ENCODE results near the gene RARB.

Gene RARB

GRCh38 chr3:25503898-25504301, 75.8 kb downstream of the RARB start:
- no peak overlapping the region for H3K4me3 ChIP-seq (ENCODE audit: low read length in 2 of 2)
- H3K27ac ChIP-seq (ENCODE audit: low read length) = no peak overlapping the region
- peaks cover 10% of the 10 kb centered on the region for H3K4me1 ChIP-seq (ENCODE audit: control insufficient read depth, insufficient read depth, low read length)
- H3K36me3 ChIP-seq (ENCODE audit: control insufficient read depth in 2 of 2, insufficient read depth in 2 of 2, low read length in 2 of 2) = peaks cover 6 to 7% of the 10 kb centered on the region in 2 donors
- H3K27me3 ChIP-seq (ENCODE audit: control insufficient read depth in 1 of 2, insufficient read depth in 2 of 2, low read length in 2 of 2) = no peaks in the 10 kb centered on the region
- H3K9me3 ChIP-seq (ENCODE audit: control insufficient read depth in 2 of 2, low read length in 2 of 2) = no peaks in the 10 kb centered on the region
- no peak overlapping the region for H3K9ac ChIP-seq (ENCODE audit: low read length in 2 of 2)

GRCh38 chr3:25505581-25505980, 77.5 kb downstream of the RARB start:
- Histone ChIP-seq H3K27me3 (ENCODE audit: control insufficient read depth in 1 of 2, insufficient read depth in 2 of 2, low read length in 2 of 2) (no peaks in the 10 kb centered on the region), H3K9ac (ENCODE audit: low read length in 2 of 2) (no peak overlapping the region), H3K36me3 (ENCODE audit: control insufficient read depth in 2 of 2, insufficient read depth in 2 of 2, low read length in 2 of 2) (peaks cover 6 to 7% of the 10 kb centered on the region in 2 donors), H3K4me1 (ENCODE audit: control insufficient read depth, insufficient read depth, low read length) (peaks cover 22% of the 10 kb centered on the region), H3K4me3 (ENCODE audit: low read length in 2 of 2) (no peak overlapping the region), H3K27ac (ENCODE audit: low read length) (no peak overlapping the region), H3K9me3 (ENCODE audit: control insufficient read depth in 2 of 2, low read length in 2 of 2) (no peaks in the 10 kb centered on the region)

DNA sequence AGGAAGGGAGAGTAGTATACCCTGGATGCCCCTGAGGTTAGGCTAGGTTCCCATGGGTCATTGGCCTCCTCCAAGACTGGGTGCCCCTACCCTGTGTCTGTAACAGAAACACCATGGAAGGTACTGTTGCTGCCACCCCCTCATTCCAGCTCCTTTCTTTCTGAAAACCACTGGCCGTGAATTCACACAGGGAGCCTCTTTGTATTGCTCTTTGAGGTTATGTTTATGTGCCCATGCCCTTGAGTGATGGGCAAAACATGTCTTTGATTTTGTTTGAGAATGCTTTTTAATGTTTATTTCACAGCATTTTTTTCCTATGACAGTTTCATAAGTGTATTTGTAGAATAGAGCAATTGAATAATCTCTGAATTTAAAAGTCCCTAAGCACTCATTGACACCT, 79.7 kb downstream of the RARB start:
- H3K27me3 ChIP-seq (ENCODE audit: control insufficient read depth in 1 of 2, insufficient read depth in 2 of 2, low read length in 2 of 2) = no peaks in the 10 kb centered on the region
- H3K4me1 ChIP-seq (ENCODE audit: control insufficient read depth, insufficient read depth, low read length) = peaks cover 22% of the 10 kb centered on the region
- no peak overlapping the region for H3K27ac ChIP-seq (ENCODE audit: low read length)
- no peak overlapping the region for H3K9ac ChIP-seq (ENCODE audit: low read length in 2 of 2)
- no peak overlapping the region for H3K4me3 ChIP-seq (ENCODE audit: low read length in 2 of 2)
- no peaks in the 10 kb centered on the region for H3K9me3 ChIP-seq (ENCODE audit: control insufficient read depth in 2 of 2, low read length in 2 of 2)
- H3K36me3 ChIP-seq (ENCODE audit: control insufficient read depth in 2 of 2, insufficient read depth in 2 of 2, low read length in 2 of 2) = peaks cover 0 to under 1% of the 10 kb centered on the region in 2 donors

DNA sequence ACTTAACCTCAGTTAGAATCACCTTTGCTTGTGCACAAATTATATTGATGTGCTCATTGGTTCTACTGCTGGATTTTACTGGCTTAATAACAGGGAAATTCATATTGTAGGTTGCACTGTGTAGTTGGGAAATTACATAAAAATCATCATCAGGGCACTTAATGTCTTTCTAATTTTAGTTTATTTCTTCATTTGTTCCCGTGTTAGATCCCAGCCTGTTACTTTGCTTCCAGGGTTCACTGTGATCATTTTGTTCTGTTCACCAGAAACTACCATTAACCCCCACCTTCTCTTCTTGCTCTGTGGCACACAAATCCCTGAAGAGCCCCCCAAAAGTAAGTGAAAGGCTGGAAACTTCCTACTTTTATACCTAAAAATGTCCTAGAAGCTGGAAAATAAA, 80.4 kb downstream of the RARB start:
- no peaks in the 10 kb centered on the region for H3K36me3 ChIP-seq (ENCODE audit: control insufficient read depth in 2 of 2, insufficient read depth in 2 of 2, low read length in 2 of 2)
- H3K9me3 ChIP-seq (ENCODE audit: control insufficient read depth in 2 of 2, low read length in 2 of 2) = no peaks in the 10 kb centered on the region
- H3K4me1 ChIP-seq (ENCODE audit: control insufficient read depth, insufficient read depth, low read length) = peaks cover 22% of the 10 kb centered on the region
- H3K4me3 ChIP-seq (ENCODE audit: low read length in 2 of 2) = no peak overlapping the region
- H3K27ac ChIP-seq (ENCODE audit: low read length) = no peak overlapping the region
- H3K9ac ChIP-seq (ENCODE audit: low read length in 2 of 2) = no peak overlapping the region
- no peaks in the 10 kb centered on the region for H3K27me3 ChIP-seq (ENCODE audit: control insufficient read depth in 1 of 2, insufficient read depth in 2 of 2, low read length in 2 of 2)

- no peak overlapping the region for H3K27ac ChIP-seq (ENCODE audit: low read length)
- H3K9ac ChIP-seq (ENCODE audit: low read length in 2 of 2) = no peak overlapping the region
- no peaks in the 10 kb centered on the region for H3K27me3 ChIP-seq (ENCODE audit: control insufficient read depth in 1 of 2, insufficient read depth in 2 of 2, low read length in 2 of 2)
- H3K36me3 ChIP-seq (ENCODE audit: control insufficient read depth in 2 of 2, insufficient read depth in 2 of 2, low read length in 2 of 2) = no peaks in the 10 kb centered on the region
- no peaks in the 10 kb centered on the region for H3K9me3 ChIP-seq (ENCODE audit: control insufficient read depth in 2 of 2, low read length in 2 of 2)
- H3K4me1 ChIP-seq (ENCODE audit: control insufficient read depth, insufficient read depth, low read length) = peaks cover 26% of the 10 kb centered on the region
- no peak overlapping the region for H3K4me3 ChIP-seq (ENCODE audit: low read length in 2 of 2)
Observed at GRCh38 chr3:25508901-25509300, 80.8 kb downstream of the RARB start.

DNA sequence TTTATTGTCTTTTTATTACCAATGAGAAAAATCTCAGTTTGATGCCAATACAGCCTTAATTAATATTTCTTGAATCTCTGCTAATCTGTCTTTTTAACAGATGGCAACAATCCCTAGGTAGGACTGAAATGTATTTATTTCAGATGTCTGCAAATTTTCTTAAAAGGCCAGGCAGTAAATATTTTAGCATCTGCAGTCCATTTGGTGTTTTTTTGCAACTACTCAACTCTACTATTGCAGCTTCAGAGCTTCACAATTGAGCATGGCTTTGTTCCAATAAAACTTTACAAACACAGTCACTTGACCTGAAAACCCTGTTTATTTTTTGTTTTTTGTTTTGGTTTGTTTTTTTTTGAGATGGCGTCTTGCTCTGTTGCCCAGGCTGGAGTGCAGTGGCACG, 82.7 kb downstream of the RARB start:
- Histone ChIP-seq H3K27ac (ENCODE audit: low read length) (no peak overlapping the region), H3K4me1 (ENCODE audit: control insufficient read depth, insufficient read depth, low read length) (peaks cover 28% of the 10 kb centered on the region), H3K4me3 (ENCODE audit: low read length in 2 of 2) (no peak overlapping the region), H3K27me3 (ENCODE audit: control insufficient read depth in 1 of 2, insufficient read depth in 2 of 2, low read length in 2 of 2) (no peaks in the 10 kb centered on the region), H3K36me3 (ENCODE audit: control insufficient read depth in 2 of 2, insufficient read depth in 2 of 2, low read length in 2 of 2) (no peaks in the 10 kb centered on the region), H3K9me3 (ENCODE audit: control insufficient read depth in 2 of 2, low read length in 2 of 2) (no peaks in the 10 kb centered on the region), H3K9ac (ENCODE audit: low read length in 2 of 2) (no peak overlapping the region)

GRCh38 chr3:25511972-25512721, 84.1 kb downstream of the RARB start:
- Histone ChIP-seq H3K27ac (ENCODE audit: low read length) (no peak overlapping the region), H3K9ac (ENCODE audit: low read length in 2 of 2) (no peak overlapping the region), H3K4me1 (ENCODE audit: control insufficient read depth, insufficient read depth, low read length) (peaks cover 28% of the 10 kb centered on the region), H3K36me3 (ENCODE audit: control insufficient read depth in 2 of 2, insufficient read depth in 2 of 2, low read length in 2 of 2) (no peaks in the 10 kb centered on the region), H3K27me3 (ENCODE audit: control insufficient read depth in 1 of 2, insufficient read depth in 2 of 2, low read length in 2 of 2) (no peaks in the 10 kb centered on the region), H3K4me3 (ENCODE audit: low read length in 2 of 2) (no peak overlapping the region), H3K9me3 (ENCODE audit: control insufficient read depth in 2 of 2, low read length in 2 of 2) (no peaks in the 10 kb centered on the region)

GRCh38 chr3:25513642-25514266, 85.7 kb downstream of the RARB start:
- peaks cover 19% of the 10 kb centered on the region for H3K4me1 ChIP-seq (ENCODE audit: control insufficient read depth, insufficient read depth, low read length)
- no peaks in the 10 kb centered on the region for H3K9me3 ChIP-seq (ENCODE audit: control insufficient read depth in 2 of 2, low read length in 2 of 2)
- no peaks in the 10 kb centered on the region for H3K36me3 ChIP-seq (ENCODE audit: control insufficient read depth in 2 of 2, insufficient read depth in 2 of 2, low read length in 2 of 2)
- no peak overlapping the region for H3K27ac ChIP-seq (ENCODE audit: low read length)
- H3K27me3 ChIP-seq (ENCODE audit: control insufficient read depth in 1 of 2, insufficient read depth in 2 of 2, low read length in 2 of 2) = no peaks in the 10 kb centered on the region
- H3K4me3 ChIP-seq (ENCODE audit: low read length in 2 of 2) = no peak overlapping the region
- H3K9ac ChIP-seq (ENCODE audit: low read length in 2 of 2) = no peak overlapping the region

DNA sequence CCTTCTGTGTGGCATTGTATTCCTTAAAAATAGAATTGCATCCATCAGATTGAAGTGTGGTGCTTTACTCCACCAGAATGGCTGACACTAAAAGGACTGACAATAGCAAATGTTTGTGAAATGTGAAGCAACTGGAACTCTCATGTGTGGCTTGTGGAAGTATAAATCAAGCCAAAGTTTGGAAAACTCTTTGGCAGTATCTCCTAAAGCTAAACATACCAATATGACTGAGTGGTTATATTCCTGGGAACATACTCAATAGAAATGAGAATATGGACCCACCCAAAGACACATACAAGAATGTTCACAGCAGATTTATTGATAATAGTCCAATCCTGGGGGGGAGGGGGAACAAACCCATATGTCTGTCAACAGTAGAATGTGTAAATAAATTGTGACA, 87.1 kb downstream of the RARB start:
- no peak overlapping the region for H3K27ac ChIP-seq (ENCODE audit: low read length)
- H3K36me3 ChIP-seq (ENCODE audit: control insufficient read depth in 2 of 2, insufficient read depth in 2 of 2, low read length in 2 of 2) = no peaks in the 10 kb centered on the region
- peaks cover 7% of the 10 kb centered on the region for H3K4me1 ChIP-seq (ENCODE audit: control insufficient read depth, insufficient read depth, low read length)
- no peaks in the 10 kb centered on the region for H3K9me3 ChIP-seq (ENCODE audit: control insufficient read depth in 2 of 2, low read length in 2 of 2)
- H3K4me3 ChIP-seq (ENCODE audit: low read length in 2 of 2) = no peak overlapping the region
- H3K27me3 ChIP-seq (ENCODE audit: control insufficient read depth in 1 of 2, insufficient read depth in 2 of 2, low read length in 2 of 2) = no peaks in the 10 kb centered on the region
- H3K9ac ChIP-seq (ENCODE audit: low read length in 2 of 2) = no peak overlapping the region

GRCh38 chr3:25520926-25521559, 93.0 kb downstream of the RARB start:
- Histone ChIP-seq H3K9me3 (ENCODE audit: control insufficient read depth in 2 of 2, low read length in 2 of 2) (no peaks in the 10 kb centered on the region), H3K27ac (ENCODE audit: low read length) (no peak overlapping the region), H3K36me3 (ENCODE audit: control insufficient read depth in 2 of 2, insufficient read depth in 2 of 2, low read length in 2 of 2) (no peaks in the 10 kb centered on the region), H3K4me1 (ENCODE audit: control insufficient read depth, insufficient read depth, low read length) (no peaks in the 10 kb centered on the region), H3K4me3 (ENCODE audit: low read length in 2 of 2) (no peak overlapping the region), H3K27me3 (ENCODE audit: control insufficient read depth in 1 of 2, insufficient read depth in 2 of 2, low read length in 2 of 2) (no peaks in the 10 kb centered on the region), H3K9ac (ENCODE audit: low read length in 2 of 2) (no peak overlapping the region)

DNA sequence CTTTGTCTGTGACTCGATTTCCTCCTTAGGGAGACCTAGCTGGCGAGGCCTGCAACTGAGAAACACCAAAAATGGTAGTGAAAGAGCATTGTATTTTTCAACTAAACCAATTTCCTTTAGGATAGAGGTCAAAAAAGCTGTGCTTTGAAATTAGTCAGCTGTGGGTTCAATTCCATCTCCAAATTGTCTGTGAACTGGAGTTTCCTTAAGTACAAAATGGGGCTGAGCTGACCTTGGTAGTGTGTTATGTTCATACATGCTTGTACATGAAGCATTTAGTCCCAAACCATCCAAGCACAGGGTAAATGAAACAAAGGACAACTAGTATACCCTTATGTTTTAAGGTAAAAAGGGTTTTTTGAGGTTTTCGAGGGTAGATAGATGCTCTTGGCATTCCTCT, 99.3 kb downstream of the RARB start:
- Histone ChIP-seq H3K9me3 (ENCODE audit: control insufficient read depth in 2 of 2, low read length in 2 of 2) (peaks cover 0 to 3% of the 10 kb centered on the region in 2 donors), H3K27me3 (ENCODE audit: control insufficient read depth in 1 of 2, insufficient read depth in 2 of 2, low read length in 2 of 2) (no peaks in the 10 kb centered on the region), H3K4me1 (ENCODE audit: control insufficient read depth, insufficient read depth, low read length) (no peaks in the 10 kb centered on the region), H3K27ac (ENCODE audit: low read length) (no peak overlapping the region), H3K9ac (ENCODE audit: low read length in 2 of 2) (no peak overlapping the region), H3K4me3 (ENCODE audit: low read length in 2 of 2) (no peak overlapping the region), H3K36me3 (ENCODE audit: control insufficient read depth in 2 of 2, insufficient read depth in 2 of 2, low read length in 2 of 2) (no peaks in the 10 kb centered on the region)

Measured in stomach smooth muscle (tissue), 2 donors.